ENCODE measurements around the gene DBF4.

The DBF4 gene

DNA sequence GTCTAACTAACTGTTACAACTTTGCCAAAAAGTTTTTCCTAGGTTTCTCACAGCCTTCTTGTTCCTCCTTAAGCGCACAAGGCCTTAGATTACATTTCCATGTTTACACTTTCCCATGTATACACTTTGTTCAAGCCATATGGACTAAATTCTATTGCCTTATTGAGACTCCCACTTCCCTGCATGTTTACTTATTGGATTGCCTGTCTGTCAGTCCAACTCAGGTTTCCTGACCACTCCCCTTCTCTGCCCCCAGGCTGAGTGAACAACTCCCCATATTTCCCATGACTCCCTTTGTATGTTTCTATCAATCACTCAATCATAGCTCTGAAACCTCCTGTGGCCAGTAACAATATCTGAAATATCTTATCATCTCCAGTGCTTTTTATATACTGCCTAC is 43.2 kb upstream of the DBF4 start:
- Histone ChIP-seq H3K4me2 (ENCODE audit: low read depth, low read length, poor library complexity, severe bottlenecking) (no peak overlapping the region), H3K4me1 (ENCODE audit: insufficient read depth, low read length, poor library complexity, severe bottlenecking) (no peaks in the 10 kb centered on the region), H3F3A (ENCODE audit: low read depth) (no peaks in the 10 kb centered on the region), H3K9me3 (ENCODE audit: insufficient read depth, low read depth, low read length) (no peaks in the 10 kb centered on the region), H4K20me1 (ENCODE audit: insufficient read depth, low read length, poor library complexity, severe bottlenecking) (no peaks in the 10 kb centered on the region), H3K36me3 (ENCODE audit: insufficient read depth, low read length) (peaks cover 11% of the 10 kb centered on the region; the same call in 1 of the 2 replicates), H3K27me3 (ENCODE audit: insufficient read depth, low read length, poor library complexity, severe bottlenecking) (no peaks in the 10 kb centered on the region), H3K79me2 (ENCODE audit: insufficient read depth, low read length) (no peaks in the 10 kb centered on the region), H2AFZ (ENCODE audit: low read length) (no peak overlapping the region), H3K9me2 (replicated peaks; ENCODE audit: low read depth, low read length) (no peaks in the 10 kb centered on the region), H3K4me3 (ENCODE audit: low read length, poor library complexity, severe bottlenecking) (no peak overlapping the region), H3K9ac (ENCODE audit: low read depth, low read length, poor library complexity, severe bottlenecking) (no peak overlapping the region)
- no peak for TF ChIP-seq EZH2phosphoT487 (IDR thresholded peaks at IDR 0.05; ENCODE audit: borderline replicate concordance)
- TF ChIP-seq CTCF (conservative IDR thresholded peaks at IDR 0.05; ENCODE audit: low read length), result no peak

DNA sequence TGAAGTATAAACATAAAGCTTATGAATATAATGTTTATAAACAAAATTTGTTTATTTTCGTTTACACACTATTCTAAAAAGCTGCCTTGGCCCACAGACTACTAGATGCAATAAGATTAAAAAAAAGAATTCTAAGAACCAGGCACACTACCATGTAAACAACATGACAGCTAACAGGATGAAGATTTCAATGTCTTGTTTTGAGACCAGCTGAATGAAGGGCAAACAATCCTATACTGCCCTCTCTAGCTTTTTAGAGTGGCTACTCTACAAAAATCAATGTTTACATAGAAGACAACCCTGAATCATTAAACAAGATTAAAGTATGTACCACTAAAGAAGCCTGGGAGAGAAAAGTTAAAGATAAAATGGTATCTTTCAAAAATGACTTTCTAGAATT is 38.7 kb upstream of the DBF4 start:
- Histone ChIP-seq H3K4me1 (ENCODE audit: insufficient read depth, low read length, poor library complexity, severe bottlenecking) (no peaks in the 10 kb centered on the region), H4K20me1 (ENCODE audit: insufficient read depth, low read length, poor library complexity, severe bottlenecking) (no peaks in the 10 kb centered on the region), H3K36me3 (ENCODE audit: insufficient read depth, low read length) (peaks cover 25% of the 10 kb centered on the region; the same call in 1 of the 2 replicates), H2AFZ (ENCODE audit: low read length) (no peak overlapping the region), H3K4me3 (ENCODE audit: low read length, poor library complexity, severe bottlenecking) (no peak overlapping the region), H3K9me3 (ENCODE audit: insufficient read depth, low read depth, low read length) (no peaks in the 10 kb centered on the region), H3K79me2 (ENCODE audit: insufficient read depth, low read length) (no peaks in the 10 kb centered on the region), H3K27me3 (ENCODE audit: insufficient read depth, low read length, poor library complexity, severe bottlenecking) (no peaks in the 10 kb centered on the region), H3K9me2 (replicated peaks; ENCODE audit: low read depth, low read length) (no peaks in the 10 kb centered on the region), H3K9ac (ENCODE audit: low read depth, low read length, poor library complexity, severe bottlenecking) (no peak overlapping the region), H3K4me2 (ENCODE audit: low read depth, low read length, poor library complexity, severe bottlenecking) (no peak overlapping the region), H3F3A (ENCODE audit: low read depth) (no peaks in the 10 kb centered on the region)
- TF ChIP-seq EZH2phosphoT487 (IDR thresholded peaks at IDR 0.05; ENCODE audit: borderline replicate concordance) (no peak), CTCF (conservative IDR thresholded peaks at IDR 0.05; ENCODE audit: low read length) (no peak)

- TF ChIP-seq CTCF (conservative IDR thresholded peaks at IDR 0.05; ENCODE audit: low read length) (no peak), EZH2phosphoT487 (IDR thresholded peaks at IDR 0.05; ENCODE audit: borderline replicate concordance) (no peak)
- Histone ChIP-seq H4K20me1 (ENCODE audit: insufficient read depth, low read length, poor library complexity, severe bottlenecking) (no peaks in the 10 kb centered on the region), H3K27me3 (ENCODE audit: insufficient read depth, low read length, poor library complexity, severe bottlenecking) (no peaks in the 10 kb centered on the region), H3K9me2 (replicated peaks; ENCODE audit: low read depth, low read length) (no peaks in the 10 kb centered on the region), H3K36me3 (ENCODE audit: insufficient read depth, low read length) (peaks cover 63% of the 10 kb centered on the region), H3K4me1 (ENCODE audit: insufficient read depth, low read length, poor library complexity, severe bottlenecking) (peaks cover 6% of the 10 kb centered on the region), H3K4me3 (ENCODE audit: low read length, poor library complexity, severe bottlenecking) (no peak overlapping the region), H3K4me2 (ENCODE audit: low read depth, low read length, poor library complexity, severe bottlenecking) (no peak overlapping the region), H2AFZ (ENCODE audit: low read length) (no peak overlapping the region), H3K79me2 (ENCODE audit: insufficient read depth, low read length) (0 out of 2 replicates have a peak, but pooled peaks cover 5% of the 10 kb centered on the region), H3F3A (ENCODE audit: low read depth) (no peaks in the 10 kb centered on the region), H3K9me3 (ENCODE audit: insufficient read depth, low read depth, low read length) (no peaks in the 10 kb centered on the region), H3K9ac (ENCODE audit: low read depth, low read length, poor library complexity, severe bottlenecking) (no peak overlapping the region)
Observed at GRCh38 chr7:87850836-87851593, 25.3 kb upstream of the DBF4 start.
